ENCODE results near the gene BUB1. TPM values are rescaled to one million over a fixed set of nuclear protein-coding genes. Genes with fewer than 3 reads are reported as not detected.

BUB1 gene
- total RNA-seq, 2 experiments from 2014 or later, result 102 to 111 TPM

- Mint-ChIP-seq H3K9me3 (no peaks in the 10 kb centered on the region), H3K4me3 (peak overlapping the region; percentile 91), H3K4me1 (ENCODE audit: low read depth) (peaks cover 25% of the 10 kb centered on the region), H3K27ac (peak overlapping the region; percentile 49), H3K36me3 (ENCODE audit: low read depth) (peaks cover 35% of the 10 kb centered on the region), H3K27me3 (peaks cover 5% of the 10 kb centered on the region)
- no peak for TF ChIP-seq CTCF (IDR thresholded peaks at IDR 0.05)
- ATAC-seq, result no peak
- ChIA-PET CTCF (interaction anchor here (1.5 kb wide), 1 partner anchor 72 kb away, joined by 5 read pairs; no protein-coding TSS in a partner anchor), POLR2A (no interaction called here)
- intact Hi-C loops (cut with micrococcal nuclease), result loop anchor here (5.0 kb wide), 1 partner anchor 70 kb away; no protein-coding TSS in a partner anchor
- no peak for DNase-seq
These were observed 783 bp downstream of the BUB1 start for GRCh38 chr2:110677080-110677479.

- DNase-seq (peak; percentile 16), ATAC-seq (no peak)
- Mint-ChIP-seq H3K9me3 (no peaks in the 10 kb centered on the region), H3K4me3 (peak overlapping the region; percentile 63), H3K4me1 (ENCODE audit: low read depth) (peaks cover 25% of the 10 kb centered on the region), H3K27ac (no peak overlapping the region), H3K36me3 (ENCODE audit: low read depth) (peaks cover 42% of the 10 kb centered on the region), H3K27me3 (peaks cover 5% of the 10 kb centered on the region)
- no peak for TF ChIP-seq CTCF (IDR thresholded peaks at IDR 0.05)
- ChIA-PET CTCF (interaction anchor here (0.7 to 1.1 kb wide), 4 partner anchors 10 to 82 kb away, joined by 3 to 5 read pairs (median 3); no protein-coding TSS in a partner anchor), POLR2A (interaction anchor here (0.7 kb wide), 1 partner anchor 73 kb away, joined by 3 read pairs; no protein-coding TSS in a partner anchor)
- intact Hi-C loops (cut with micrococcal nuclease), result loop anchor here (5.0 kb wide), 1 partner anchor 72 kb away; no protein-coding TSS in a partner anchor
These were observed 2.2 kb downstream of the BUB1 start for GRCh38 chr2:110675679-110676078.

- ChIA-PET POLR2A (interaction anchor here (1.0 to 1.6 kb wide), 2 partner anchors 25 to 74 kb away, joined by 3 to 4 read pairs; no protein-coding TSS in a partner anchor), CTCF (interaction anchor here (0.7 to 1.1 kb wide), 4 partner anchors 9 to 82 kb away, joined by 3 to 5 read pairs (median 3); no protein-coding TSS in a partner anchor)
- Mint-ChIP-seq H3K4me3 (peak overlapping the region; percentile 50), H3K27me3 (peaks cover 2% of the 10 kb centered on the region), H3K27ac (peak overlapping the region; percentile 71), H3K36me3 (ENCODE audit: low read depth) (peaks cover 43% of the 10 kb centered on the region), H3K9me3 (no peaks in the 10 kb centered on the region), H3K4me1 (ENCODE audit: low read depth) (peaks cover 25% of the 10 kb centered on the region)
- DNase-seq (peak; percentile 58), ATAC-seq (peak; percentile 54)
- no peak for TF ChIP-seq CTCF (IDR thresholded peaks at IDR 0.05)
- intact Hi-C loops (cut with micrococcal nuclease), result loop anchor here (5.0 kb wide), 1 partner anchor 72 kb away; no protein-coding TSS in a partner anchor
These were observed 3.0 kb downstream of the BUB1 start for GRCh38 chr2:110674620-110675555.

GRCh38 chr2:110673201-110673600 lies 4.7 kb downstream of the BUB1 start:
- no peak overlapping the region for H3K4me3 Mint-ChIP-seq
- peaks cover 21% of the 10 kb centered on the region for H3K4me1 Mint-ChIP-seq (ENCODE audit: low read depth)
- H3K9me3 Mint-ChIP-seq, result no peaks in the 10 kb centered on the region
- no peak overlapping the region for H3K27ac Mint-ChIP-seq
- CTCF ChIA-PET, result interaction anchor here (1.1 to 1.3 kb wide), 2 partner anchors 15 to 82 kb away, joined by 3 read pairs; no protein-coding TSS in a partner anchor
- H3K27me3 Mint-ChIP-seq, result no peaks in the 10 kb centered on the region
- TF ChIP-seq CTCF (IDR thresholded peaks at IDR 0.05), result no peak
- DNase-seq (no peak), ATAC-seq (no peak)
- peaks cover 57% of the 10 kb centered on the region for H3K36me3 Mint-ChIP-seq (ENCODE audit: low read depth)
- intact Hi-C loops (cut with micrococcal nuclease), result no loop called here
- POLR2A ChIA-PET, result interaction anchor here (1.0 to 1.6 kb wide), 2 partner anchors 14 to 24 kb away, joined by 3 to 4 read pairs; no protein-coding TSS in a partner anchor

All from activated CD8-positive, alpha-beta T cell treated with anti-CD3 and anti-CD28 coated beads for 36 hours (primary cell).